Measurements from ENCODE around the gene GNG8.
A peak's percentile ranks its signal among the peaks of the same experiment; 100 is the strongest.

Gene GNG8

DNA sequence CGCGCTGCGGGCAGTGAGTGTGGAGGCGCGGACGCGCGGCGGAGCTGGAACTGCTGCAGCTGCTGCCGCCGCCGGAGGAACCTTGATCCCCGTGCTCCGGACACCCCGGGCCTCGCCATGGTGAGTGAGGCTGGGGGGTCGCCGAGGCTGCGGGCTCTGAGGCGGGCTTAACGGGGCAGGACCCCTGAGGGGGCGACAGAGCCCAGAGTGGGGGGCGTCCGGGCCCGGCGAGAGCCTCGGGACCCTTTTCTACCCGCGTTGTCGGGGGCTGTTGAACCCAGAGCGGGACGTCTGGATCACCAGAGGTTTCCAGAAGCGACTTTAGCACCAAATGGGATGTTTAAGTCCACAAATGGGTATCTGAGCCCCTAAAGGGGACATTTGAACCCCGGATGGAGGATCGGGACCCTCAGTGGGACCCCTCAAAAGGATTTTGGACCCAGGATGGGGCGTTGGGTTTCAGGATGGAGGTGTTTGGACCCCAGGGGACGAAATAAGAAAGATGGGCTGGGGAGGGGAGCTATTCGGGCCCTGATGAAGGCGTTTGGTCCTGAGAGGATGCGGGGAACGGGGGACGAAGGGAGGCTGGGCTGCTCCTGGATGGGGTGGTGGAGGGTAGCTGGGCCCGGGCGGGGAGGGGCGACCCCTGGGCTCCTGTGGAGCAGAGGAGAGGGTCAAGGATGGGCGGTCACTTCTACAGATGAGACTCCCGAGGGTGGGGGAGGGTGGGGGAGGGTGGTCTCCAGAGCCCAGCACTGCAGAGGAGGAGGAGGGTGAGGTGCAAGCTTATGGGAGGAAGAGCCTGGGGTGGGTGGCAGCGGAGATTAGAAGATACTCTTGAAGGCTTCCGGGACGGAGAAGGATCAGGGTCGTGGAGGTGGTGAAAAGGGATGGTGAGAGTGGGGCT lies 34.4 kb downstream of the GNG8 start, which contains the start of gene CALM3:
Gene CALM3, plus strand, starts transcription at position 13 of the 907 bp plus-strand sequence. Its CDS starts 105 bp downstream, at position 118.
- DNase-seq (ENCODE audit: extremely low spot score) = no peak
- ChIA-PET CTCF (interaction anchor here (0.7 to 4.2 kb wide), 3 partner anchors 9 to 30 kb away, joined by 3 to 20 read pairs (median 3); no protein-coding TSS in a partner anchor), POLR2A (interaction anchor here (0.7 to 5.0 kb wide), 19 partner anchors 9 to 301 kb away, joined by 3 to 40 read pairs (median 4); partner anchors contain the start of genes DACT3 and SLC1A5)
- no peak for TF ChIP-seq FOXM1 (IDR thresholded peaks at IDR 0.05; ENCODE audit: borderline replicate concordance)
- TF ChIP-seq SUZ12 (IDR thresholded peaks at IDR 0.05) = no peak
- TF ChIP-seq HDGF (IDR thresholded peaks at IDR 0.05; ENCODE audit: borderline replicate concordance) = no peak
- no peak for TF ChIP-seq BHLHE40 (IDR thresholded peaks at IDR 0.05; ENCODE audit: borderline replicate concordance)
- no peak for TF ChIP-seq ARNT (IDR thresholded peaks at IDR 0.05)
- no peak for TF ChIP-seq LEF1 (IDR thresholded peaks at IDR 0.05; ENCODE audit: borderline replicate concordance)
- TF ChIP-seq ZNF384 (IDR thresholded peaks at IDR 0.05) = no peak
- no peak for TF ChIP-seq TARDBP (IDR thresholded peaks at IDR 0.05)
- no peak for TF ChIP-seq ELF4 (IDR thresholded peaks at IDR 0.05)
- TF ChIP-seq FOXK2 (IDR thresholded peaks at IDR 0.05) = no peak

DNA sequence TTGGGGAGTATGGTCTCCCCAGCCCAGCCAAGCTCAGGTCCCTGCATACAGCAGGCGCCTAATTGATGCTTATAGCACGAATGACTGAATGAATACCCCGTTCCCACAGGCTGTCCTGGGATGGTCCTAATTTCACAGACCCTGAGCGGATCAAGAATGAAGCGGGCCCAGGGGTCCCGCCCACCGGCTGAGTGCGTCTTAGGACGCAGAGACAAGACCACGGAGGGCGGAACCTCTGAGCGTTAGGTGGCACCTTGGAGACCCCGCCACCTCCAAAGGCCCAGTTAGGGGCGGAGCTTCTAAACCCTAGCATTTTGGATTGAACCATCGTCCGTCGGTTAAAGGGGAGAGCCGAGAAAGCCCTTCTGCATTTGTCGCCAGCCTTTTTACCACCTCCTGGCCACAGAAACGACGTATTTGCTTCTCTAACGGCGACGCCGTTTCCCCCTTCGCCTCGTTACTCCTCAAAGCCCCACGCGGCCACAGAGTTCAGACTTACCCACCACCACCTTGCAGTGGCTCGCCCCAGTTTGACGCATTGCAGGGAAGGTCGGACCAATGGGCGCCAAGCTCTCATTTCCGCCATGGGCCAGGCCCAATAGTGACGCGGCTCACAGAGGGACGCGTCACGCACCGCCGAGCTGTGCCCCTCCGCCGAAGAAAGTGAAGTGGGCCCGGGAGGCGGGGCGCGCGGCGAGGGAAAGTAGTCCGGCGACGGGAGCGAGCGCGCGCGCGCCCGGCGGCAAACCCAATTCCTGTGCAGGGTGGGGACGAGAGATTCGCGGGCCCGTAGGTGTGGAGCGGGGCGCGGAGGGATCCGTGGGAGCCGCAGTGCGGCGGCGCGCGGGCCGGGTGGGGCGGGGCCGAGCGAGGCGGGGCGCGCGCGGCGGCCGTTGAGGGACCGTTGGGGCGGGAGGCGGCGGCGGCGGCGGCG lies 35.4 kb downstream of the GNG8 start:
- DNase-seq (ENCODE audit: extremely low spot score) = peak; percentile 91
- TF ChIP-seq ARNT (IDR thresholded peaks at IDR 0.05) (peak; percentile 46; the same call in 1 of the 2 replicates), SP1 (IDR thresholded peaks at IDR 0.05) (peak; percentile 64), HDGF (IDR thresholded peaks at IDR 0.05; ENCODE audit: borderline replicate concordance) (no peak), FOXA1 (IDR thresholded peaks at IDR 0.05) (no peak), FOXK2 (IDR thresholded peaks at IDR 0.05) (no peak), BHLHE40 (IDR thresholded peaks at IDR 0.05; ENCODE audit: borderline replicate concordance) (peak; percentile 90), CTBP1 (IDR thresholded peaks at IDR 0.05; ENCODE audit: borderline replicate concordance) (peak; percentile 80), FOXM1 (IDR thresholded peaks at IDR 0.05; ENCODE audit: borderline replicate concordance) (peak; percentile 23; the same call in 1 of the 2 replicates), L3MBTL2 (conservative IDR thresholded peaks at IDR 0.05) (peak; percentile 50; the same call in 1 of the 2 replicates), SUZ12 (IDR thresholded peaks at IDR 0.05) (no peak), NFRKB (IDR thresholded peaks at IDR 0.05) (no peak; the same call in 1 of the 2 replicates), ELF4 (IDR thresholded peaks at IDR 0.05) (no peak), ZNF384 (IDR thresholded peaks at IDR 0.05) (no peak), LEF1 (IDR thresholded peaks at IDR 0.05; ENCODE audit: borderline replicate concordance) (0 out of 2 replicates have a peak, but pooled peaks have one; percentile 58), TARDBP (IDR thresholded peaks at IDR 0.05) (peak; percentile 97)
- TF ChIP-seq, protein P1, sequence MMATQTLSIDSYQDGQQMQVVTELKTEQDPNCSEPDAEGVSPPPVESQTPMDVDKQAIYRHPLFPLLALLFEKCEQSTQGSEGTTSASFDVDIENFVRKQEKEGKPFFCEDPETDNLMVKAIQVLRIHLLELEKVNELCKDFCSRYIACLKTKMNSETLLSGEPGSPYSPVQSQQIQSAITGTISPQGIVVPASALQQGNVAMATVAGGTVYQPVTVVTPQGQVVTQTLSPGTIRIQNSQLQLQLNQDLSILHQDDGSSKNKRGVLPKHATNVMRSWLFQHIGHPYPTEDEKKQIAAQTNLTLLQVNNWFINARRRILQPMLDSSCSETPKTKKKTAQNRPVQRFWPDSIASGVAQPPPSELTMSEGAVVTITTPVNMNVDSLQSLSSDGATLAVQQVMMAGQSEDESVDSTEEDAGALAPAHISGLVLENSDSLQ (IDR thresholded peaks at IDR 0.05) = no peak
- ChIA-PET POLR2A (interaction anchor here (0.5 to 5.0 kb wide), 27 partner anchors 9 to 300 kb away, joined by 3 to 40 read pairs (median 4); partner anchors contain the start of gene CCDC8), CTCF (interaction anchor here (1.0 to 4.2 kb wide), 2 partner anchors 10 to 14 kb away, joined by 3 to 20 read pairs; no protein-coding TSS in a partner anchor)

DNA sequence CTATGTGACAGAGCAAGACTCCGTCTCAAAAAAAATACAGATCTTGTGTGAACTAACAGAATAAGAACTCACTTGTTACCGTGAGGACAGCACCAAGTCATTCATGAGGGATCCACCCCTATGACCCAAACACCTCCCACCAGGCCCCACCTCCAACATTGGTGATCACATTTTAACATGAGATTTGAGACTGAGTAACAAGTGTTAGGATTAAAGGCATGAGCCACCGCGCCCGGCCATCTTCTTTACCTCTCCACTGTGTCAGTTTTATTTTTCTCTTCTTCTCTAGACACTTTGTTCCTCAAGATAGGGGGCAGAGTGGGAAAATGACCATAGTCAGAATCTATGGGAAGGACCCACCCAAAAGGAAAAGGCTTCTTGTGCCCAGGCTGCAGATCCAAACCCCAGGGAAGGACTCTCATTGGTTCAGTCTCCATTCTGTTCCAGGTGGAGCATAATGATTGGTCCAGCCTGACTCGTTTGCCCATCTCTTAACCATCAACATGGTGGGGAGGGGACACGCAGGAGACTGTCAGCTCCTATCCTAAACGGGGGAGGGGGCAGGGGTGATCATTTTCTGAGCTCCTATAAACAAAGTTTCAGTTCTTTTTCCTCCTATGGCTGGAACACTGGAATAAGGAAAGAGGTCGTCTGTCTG lies 36.2 kb downstream of the GNG8 start:
- TF ChIP-seq LEF1 (IDR thresholded peaks at IDR 0.05; ENCODE audit: borderline replicate concordance) (no peak), NFRKB (IDR thresholded peaks at IDR 0.05) (no peak), SUZ12 (IDR thresholded peaks at IDR 0.05) (no peak), FOXA1 (IDR thresholded peaks at IDR 0.05) (no peak), BHLHE40 (IDR thresholded peaks at IDR 0.05; ENCODE audit: borderline replicate concordance) (no peak), SP1 (IDR thresholded peaks at IDR 0.05) (no peak), FOXM1 (IDR thresholded peaks at IDR 0.05; ENCODE audit: borderline replicate concordance) (no peak), ZNF384 (IDR thresholded peaks at IDR 0.05) (no peak), ARNT (IDR thresholded peaks at IDR 0.05) (no peak)
- TF ChIP-seq, protein P1 (IDR thresholded peaks at IDR 0.05) = no peak
- POLR2A ChIA-PET = interaction anchor here (0.7 to 5.0 kb wide), 16 partner anchors 8 to 187 kb away, joined by 3 to 40 read pairs (median 4); partner anchors contain the start of gene CCDC8
- CTCF ChIA-PET = interaction anchor here (4.2 kb wide), 1 partner anchor 15 kb away, joined by 20 read pairs; no protein-coding TSS in a partner anchor
- no peak for DNase-seq (ENCODE audit: extremely low spot score)

DNA sequence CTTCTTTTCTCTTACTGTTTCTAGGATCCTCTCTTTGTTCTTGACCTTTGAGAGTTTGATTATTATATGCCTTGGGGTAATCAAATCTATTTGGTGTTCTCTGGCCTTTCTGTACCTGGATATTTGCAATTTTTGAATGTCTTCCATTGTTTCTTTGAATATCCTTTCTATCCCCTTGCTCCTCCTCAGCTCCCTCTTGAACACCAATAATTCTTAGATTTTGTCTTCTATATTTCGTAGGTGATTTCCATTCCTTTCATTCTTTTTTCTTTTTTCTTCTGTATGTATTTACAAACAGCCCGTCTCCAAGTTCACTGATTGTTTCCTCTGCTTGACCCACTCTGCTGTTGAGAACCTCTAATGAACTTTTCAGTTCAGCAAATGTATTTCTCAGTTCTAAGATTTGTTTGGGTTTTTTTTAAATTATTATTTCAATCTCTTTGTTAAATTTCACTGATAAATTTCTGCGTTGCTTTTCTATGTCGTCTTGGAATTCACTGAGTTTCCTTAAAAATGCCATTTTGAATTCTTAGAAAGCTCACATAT lies 37.6 kb downstream of the GNG8 start:
- TF ChIP-seq FOXA1 (IDR thresholded peaks at IDR 0.05) (no peak), LEF1 (IDR thresholded peaks at IDR 0.05; ENCODE audit: borderline replicate concordance) (no peak), TARDBP (IDR thresholded peaks at IDR 0.05) (no peak), FOXK2 (IDR thresholded peaks at IDR 0.05) (no peak), L3MBTL2 (conservative IDR thresholded peaks at IDR 0.05) (no peak), FOXM1 (IDR thresholded peaks at IDR 0.05; ENCODE audit: borderline replicate concordance) (no peak), SUZ12 (IDR thresholded peaks at IDR 0.05) (no peak), ARNT (IDR thresholded peaks at IDR 0.05) (no peak), ZNF384 (IDR thresholded peaks at IDR 0.05) (no peak), NFRKB (IDR thresholded peaks at IDR 0.05) (no peak), BHLHE40 (IDR thresholded peaks at IDR 0.05; ENCODE audit: borderline replicate concordance) (no peak), HDGF (IDR thresholded peaks at IDR 0.05; ENCODE audit: borderline replicate concordance) (no peak), CTBP1 (IDR thresholded peaks at IDR 0.05; ENCODE audit: borderline replicate concordance) (no peak), SP1 (IDR thresholded peaks at IDR 0.05) (no peak), ELF4 (IDR thresholded peaks at IDR 0.05) (no peak)
- TF ChIP-seq, protein P1 (IDR thresholded peaks at IDR 0.05) = no peak
- no peak for DNase-seq (ENCODE audit: extremely low spot score)
- ChIA-PET CTCF (interaction anchor here (1.1 to 1.2 kb wide), 2 partner anchors 61 to 106 kb away, joined by 3 read pairs; no protein-coding TSS in a partner anchor), POLR2A (interaction anchor here (5.0 kb wide), 1 partner anchor 13 kb away, joined by 40 read pairs; no protein-coding TSS in a partner anchor)
